Stimulated activated CD4-positive, alpha-beta T cell treated with anti-CD3 and anti-CD28 coated beads, Interleukin-2, amount 100 ng/mL, for 48 hours (primary cell): ENCODE results near the gene LARP4B.
"Not testable (repeated sequence)": the region's sequence is repeated elsewhere in the genome, so short reads cannot be mapped to it uniquely, and the experiment has no call there.

ENCODE experiments used
- DNase-seq, 2 donors: peaks; one replicate each; pipeline ENCODE4 v3.0.0-alpha.2; 2020

Gene LARP4B

DNA sequence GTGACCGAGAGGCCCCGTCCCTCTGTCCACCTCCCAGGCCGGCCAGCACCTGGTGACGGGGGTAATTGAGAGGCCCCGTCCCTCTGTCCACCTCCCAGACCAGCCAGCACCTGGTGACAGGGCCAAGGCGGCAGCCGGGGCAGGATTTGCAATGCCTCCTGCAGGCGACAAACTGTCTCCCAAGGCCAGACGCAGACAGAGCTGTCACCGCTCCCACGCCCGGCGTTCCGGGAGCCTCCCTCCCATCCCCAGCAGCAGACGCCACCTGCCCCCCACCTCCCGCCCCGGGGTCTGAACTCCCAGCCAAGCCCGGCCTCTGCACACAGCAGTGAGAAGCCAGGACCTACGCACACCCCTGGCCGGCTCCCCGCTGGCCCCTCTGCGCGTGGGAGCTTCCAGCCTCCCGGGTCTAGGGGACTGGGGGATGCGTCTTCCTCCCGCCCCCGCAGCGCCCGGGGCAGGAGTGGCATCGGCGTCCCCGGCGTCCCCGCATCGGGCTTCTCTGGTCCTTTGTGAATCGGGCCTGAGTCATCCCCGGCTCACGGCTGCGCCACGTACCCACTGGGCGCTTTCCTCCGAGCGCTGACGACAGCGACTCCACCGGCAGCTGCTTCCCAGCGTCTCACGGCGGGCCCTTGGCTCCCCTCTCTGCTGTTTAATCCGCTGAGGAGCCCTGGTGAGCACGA is 147.0 kb downstream of the LARP4B start:
- DNase-seq = peak; percentile 58 to 70

DNA sequence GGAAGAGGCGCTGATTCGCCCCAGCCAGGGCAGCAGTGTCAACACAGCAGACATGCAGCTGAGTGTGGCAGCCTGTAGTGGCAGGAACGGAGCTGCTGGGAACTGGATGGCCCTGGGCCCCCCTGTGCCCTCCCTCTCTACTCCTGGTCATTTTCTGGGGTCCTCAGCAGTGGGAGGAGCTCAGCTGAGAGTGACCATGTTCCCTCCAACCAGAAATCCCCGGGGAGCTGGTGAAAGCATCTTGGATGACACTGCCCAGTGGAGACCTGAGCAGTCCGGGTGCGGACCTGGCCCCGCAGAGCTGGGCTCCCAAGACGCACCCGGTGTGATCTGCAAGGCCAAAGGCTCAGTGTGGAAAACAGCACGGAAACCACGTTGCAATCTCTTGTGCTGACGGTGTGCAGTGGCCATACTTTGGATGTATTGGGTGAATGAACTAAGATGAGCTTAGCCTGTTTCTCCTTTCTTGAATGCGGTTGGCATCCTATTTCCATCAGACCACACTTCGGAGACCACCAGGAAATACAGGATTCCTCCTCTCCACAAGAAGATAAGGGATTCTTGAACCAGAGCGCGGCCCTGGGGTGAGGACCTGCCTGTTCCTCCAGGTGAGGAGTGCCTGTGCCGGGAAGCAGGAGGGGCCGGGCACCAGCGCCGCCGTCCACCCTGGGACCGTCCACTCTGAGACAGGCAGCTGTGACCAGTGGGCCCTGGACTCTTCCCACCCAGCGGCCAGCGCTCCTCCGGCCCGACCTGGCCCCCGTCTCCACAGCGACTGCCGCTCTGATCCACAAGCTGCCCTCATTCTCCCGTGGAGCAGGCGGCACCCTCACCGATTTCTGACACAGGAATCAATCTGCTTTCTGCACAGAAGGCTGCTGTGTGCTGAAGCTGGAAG is 148.5 kb downstream of the LARP4B start:
- no peak for DNase-seq

DNA sequence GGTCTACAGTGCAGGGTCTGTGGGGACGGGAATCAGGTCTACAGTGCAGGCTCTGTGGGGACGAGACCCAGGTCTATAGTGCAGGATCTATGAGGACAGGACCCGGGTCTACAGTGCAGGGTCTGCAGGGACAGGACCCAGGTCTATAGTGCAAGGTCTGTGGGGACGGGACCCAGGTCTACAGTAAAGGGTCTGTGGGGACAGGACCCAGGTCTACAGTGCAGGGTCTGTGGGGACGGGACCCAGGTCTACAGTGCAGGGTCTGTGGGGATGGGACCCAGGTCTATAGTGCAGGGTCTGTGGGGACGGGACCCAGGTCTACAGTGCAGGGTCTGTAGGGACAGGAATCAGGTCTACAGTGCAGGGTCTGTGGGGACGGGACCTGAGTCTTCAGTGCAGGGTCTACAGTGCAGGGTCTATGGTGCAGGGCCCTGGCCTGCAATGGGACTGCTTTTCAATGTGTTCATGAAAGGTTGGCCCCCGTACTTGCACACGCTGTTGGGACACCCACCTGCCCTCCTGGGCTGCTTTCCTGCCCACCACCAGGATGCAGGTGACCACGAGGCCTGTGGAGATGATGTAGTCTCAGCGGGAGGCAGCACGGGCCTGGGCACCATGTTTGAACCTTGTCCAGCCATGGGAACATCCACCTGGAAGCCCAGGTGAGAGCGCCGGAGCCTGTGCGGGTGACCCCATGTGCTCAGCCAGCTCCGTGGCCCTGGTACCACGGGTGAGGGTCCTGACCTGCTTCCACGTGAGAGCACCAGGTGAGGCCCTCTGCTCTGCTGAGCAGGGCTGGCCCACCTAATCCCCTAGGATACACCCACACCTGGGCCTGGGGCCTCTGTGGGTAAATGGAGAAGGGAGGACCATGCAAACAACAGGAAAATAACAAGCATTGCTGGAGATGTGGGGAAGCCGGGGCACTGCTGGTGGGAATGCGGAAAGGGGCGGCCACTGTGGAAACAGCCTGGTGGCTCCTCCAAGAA is 150.7 kb downstream of the LARP4B start:
- no peak for DNase-seq

DNA sequence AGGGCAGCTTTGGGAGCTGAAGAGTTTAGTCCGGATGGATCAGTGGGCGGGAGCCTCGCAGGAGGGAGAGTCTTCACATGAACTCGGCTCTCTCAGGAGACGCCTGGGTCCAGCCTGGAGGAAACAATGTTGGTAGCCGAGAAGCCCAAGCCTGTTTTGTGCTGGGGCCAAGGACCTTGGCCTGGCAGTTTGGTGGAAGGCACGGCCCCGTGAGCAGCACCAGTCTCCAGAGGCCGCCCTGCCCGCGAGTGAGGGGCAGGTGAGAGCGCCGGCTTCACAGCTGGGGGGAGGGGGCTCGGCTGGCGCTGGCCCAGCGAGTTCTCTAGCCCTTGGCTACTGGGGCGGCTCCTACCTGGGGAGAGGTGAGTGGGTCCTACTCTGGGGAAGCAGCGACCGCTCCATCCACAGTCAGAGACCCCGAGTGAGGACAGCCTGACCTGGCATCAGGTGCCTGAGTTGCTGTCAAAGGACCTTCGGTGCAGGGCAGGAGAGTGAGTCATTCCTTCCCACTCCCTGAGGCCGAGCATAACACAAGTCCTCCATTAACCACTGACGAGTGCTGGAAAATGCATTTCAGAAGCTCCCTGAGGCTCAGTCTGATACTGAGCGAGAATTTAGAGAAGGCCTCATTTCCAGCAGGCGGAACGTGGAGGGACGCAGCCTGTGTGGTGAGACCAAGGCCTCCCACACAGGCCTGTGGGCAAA is 152.7 kb downstream of the LARP4B start:
- DNase-seq = no peak

DNA sequence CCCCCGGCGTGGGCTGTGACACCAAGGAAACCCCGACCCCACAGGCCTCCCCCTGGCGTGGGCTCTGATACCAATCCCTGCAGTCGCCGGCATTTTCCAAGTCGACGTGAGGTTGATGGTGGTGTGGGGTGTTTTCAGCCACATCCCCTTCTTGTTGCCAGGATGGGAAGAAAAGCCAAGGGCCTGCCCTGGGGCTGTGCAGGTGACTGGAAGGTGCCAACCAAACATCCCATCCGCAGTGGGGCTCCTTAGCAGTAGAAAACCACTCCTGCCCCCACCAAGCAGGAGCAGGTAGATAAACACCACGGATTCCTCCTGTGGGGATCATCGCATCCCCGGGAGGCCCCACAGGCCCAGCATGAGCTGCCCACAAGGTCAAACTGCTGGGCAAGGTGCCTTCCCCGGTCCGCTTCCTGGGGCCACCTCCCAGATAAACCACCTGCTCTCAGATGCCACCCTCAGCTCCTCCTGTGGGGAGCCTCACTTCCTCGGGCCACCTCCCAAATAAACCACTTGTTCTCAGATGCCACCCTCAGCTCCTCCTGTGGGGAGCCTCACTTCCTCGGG is 153.5 kb downstream of the LARP4B start:
- DNase-seq = no peak

DNA sequence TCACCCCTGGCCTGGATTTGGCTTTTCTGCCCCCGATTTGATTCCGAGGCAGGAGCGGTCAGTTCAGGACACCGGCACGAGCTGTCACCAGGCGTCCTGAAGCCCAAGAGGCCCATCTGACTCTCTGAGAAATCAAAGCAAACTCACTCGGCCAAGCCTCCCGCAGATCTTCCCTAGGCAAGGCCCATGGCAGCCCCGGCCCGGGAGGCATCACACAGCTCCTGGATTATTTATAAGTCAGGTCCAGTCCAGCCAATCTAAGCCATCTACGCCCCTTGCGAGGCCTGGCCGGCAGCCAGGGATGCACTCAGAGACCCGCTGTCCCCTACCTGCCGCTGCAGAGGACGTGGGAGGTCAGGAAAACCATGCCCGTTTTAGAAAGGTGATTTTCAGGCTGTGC is 154.7 kb downstream of the LARP4B start:
- no peak for DNase-seq

DNA sequence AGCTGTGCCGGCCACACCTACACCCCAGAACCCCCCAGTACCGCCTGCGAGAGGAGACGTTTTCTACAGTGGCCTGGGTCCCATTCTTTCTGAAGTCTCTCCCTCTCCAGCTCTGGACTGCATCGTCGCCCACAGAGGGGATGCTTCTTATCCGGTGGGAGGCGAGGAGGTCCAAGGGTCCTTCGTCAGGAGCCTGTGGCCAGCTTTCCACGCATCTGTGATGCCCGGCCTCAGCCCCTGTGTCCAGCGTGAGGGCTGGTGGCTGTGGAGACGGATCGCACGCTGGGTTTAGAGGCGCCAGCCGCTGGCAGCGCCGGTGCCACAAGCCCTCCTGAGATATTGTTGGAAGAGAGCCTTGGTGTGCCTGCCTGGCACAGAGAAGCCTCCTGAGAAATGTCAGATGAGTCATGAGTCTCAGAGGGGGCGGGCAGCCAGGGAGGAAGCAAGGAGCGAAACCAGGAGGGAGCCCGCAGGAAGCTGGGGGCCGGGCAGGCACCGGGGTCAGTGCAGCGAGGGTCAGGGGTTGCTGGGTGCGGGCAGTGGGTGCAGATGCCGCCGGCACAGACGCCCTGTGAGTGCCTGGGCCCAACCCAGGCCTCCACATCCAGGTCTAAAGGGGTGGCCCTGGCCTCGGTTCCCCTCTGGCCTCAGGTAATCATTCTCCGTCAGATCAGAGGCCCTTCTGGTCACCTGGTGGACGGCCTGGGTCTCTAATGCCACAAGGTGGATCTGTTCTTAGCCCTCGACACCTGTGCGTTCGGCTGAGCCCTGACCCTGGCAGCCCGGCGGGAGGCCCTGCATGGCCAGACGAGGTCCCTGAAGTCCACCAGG is 156.0 kb downstream of the LARP4B start:
- DNase-seq = no peak

DNA sequence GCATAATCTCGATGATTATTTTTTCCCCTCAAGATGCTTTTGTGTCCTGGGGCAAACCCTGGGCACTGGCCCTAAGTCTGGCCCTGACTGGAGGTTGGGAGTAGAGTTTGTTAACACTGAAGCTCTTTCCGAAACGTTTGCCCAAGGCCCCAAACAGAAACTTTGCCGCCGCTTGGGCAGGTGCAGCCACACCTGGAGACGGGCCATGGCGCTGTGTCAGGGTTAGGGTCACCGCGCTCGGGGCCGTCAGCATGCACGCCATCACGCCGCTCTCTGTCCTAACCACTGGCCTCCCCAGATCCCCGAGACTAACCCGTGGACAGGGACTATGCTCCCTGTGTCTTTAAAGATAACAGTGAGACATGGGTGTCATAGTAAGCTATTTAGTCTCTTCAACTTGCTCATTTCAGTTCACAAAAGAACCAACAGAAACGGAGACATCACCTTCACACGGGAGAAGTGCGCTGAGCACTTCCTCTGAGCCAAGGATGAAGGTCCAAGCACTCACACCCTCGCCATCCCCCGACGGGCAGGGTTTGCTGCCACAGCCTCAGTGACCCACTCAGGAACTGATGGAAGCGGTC is 156.8 kb downstream of the LARP4B start:
- no peak for DNase-seq

DNA sequence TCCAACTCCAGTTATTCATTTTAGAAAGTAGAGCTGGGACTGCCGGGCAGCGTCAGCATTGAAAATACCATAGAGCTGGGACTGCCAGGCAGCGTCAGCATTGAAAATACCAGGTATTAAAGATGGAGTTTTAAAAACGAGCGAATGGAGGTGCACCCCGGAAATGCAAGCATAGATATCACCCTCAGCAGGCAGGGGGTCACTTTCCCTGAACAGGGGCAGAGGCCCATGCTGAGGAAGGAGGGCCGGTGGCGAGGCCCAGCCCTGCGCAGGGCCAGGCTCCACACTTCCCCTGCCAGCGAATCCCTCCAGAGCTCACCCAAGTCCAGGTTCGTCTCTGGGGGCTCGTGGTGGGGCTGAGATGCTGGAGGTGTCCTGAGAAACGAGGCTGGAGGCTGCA is 157.3 kb downstream of the LARP4B start:
- no peak for DNase-seq

DNA sequence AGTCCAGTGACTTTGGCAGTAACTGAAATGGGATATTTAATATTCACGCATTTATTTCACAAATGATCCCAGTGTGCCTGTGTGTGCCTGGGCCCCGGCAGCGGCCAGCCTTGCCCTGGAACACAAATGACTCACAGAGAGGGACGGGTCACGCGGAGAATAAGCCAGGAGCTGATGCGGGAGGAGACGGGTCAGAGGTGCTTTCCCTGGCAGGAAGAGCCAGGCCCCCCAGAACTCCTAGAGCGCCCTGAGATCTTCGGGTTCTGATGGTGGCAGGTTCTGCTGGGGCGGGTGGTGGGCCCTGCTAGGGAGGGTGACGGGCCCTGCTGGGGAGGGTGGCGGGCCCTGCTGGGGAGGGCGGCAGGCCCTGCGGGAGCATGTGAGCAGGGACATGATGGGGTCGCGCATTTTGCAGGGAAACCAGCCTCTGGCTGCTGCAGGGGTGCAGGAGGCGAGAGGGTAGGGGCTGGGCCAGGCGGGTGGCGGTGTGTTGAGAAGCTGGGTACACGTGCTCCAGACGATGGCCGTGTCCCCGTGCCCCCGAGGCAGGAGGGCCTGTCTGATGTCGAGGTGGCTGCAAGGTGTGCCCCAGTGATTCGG is 157.8 kb downstream of the LARP4B start:
- no peak for DNase-seq

DNA sequence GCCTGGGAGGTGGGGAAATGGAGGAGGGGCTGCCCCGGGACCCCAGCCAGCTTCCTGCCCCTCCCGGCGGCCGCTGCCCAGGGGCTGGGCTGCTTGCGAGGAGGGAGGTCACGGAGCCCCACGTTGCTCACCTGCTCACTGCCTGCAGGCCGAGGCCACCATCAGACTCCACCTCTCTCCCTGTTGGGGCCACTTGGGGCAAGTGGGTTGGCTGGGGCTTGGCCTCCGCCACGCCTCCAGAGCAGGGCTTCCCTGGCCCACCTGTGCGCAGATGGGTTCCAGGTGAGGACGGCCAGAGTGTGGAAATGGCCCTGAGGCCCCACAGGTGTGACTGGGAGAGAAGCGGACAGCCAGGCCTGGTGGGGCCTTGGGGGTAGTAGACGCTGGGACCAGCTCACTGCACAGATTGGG is 159.3 kb downstream of the LARP4B start:
- DNase-seq = no peak

DNA sequence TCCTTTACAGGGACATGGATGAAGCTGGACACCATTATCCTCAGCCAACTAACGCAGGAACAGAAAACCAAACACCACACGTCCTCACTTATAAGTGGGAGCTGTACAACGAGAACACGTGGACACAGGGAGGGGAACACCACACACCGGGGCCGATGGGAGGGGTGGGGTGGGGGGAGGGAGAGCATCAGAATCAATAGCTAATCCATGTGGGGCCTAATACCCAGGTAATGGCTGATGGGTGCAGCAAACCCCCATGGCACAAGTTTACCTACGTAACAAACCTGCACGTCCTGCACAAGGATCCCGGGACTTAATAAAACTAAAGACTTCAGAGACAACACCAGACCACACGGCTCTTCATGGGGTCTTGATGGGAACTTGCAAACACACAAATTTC is 159.9 kb downstream of the LARP4B start:
- no peak for DNase-seq

DNA sequence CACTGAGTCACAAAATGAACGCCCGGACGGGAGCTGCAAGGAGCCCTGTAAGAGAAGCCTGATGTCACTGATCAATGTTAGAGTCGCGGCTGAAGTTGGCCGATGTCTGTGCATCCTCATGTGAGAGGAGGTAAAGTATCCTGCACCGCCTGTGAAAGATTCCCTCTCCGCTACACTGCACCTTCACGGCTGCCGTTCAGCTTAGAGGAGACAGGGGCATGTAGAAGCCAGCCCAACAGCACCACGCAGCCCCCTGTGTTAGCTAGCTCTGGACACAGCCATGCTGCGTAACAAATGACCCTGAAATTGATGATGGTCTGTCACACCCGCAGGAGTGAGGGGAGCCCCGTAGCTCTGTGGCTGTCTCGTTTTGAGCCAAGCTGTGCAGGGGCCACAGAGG is 160.5 kb downstream of the LARP4B start:
- no peak for DNase-seq

DNA sequence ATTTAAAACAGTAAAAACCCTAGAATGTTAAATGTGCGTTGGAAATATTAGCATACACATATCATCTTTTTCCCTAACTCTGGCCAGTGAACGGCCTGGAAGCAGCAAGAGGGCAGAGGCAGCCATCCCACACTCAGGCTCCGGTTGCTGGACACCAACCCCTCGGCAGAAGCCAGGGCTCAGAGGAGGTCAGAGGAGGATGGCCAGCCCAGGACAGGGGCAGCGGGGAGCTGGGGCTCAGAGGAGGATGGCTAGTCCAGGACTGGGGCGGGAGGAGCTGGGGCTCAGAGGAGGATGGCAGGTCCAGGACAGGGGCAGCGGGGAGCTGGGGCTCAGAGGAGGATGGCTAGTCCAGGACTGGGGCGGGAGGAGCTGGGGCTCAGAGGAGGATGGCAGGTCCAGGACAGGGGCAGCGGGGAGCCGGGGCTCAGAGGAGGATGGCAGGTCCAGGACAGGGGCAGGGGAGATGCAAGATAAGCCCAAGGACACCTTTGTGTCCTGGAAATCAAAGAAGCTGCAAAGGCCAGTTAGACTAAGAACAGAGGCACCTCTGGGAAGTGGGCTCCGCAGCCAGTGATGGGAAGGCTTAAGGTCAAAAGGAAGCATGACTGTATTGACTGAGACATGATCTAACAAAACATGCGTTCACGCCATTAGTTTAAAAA is 161.3 kb downstream of the LARP4B start:
- DNase-seq = not testable (repeated sequence)

DNA sequence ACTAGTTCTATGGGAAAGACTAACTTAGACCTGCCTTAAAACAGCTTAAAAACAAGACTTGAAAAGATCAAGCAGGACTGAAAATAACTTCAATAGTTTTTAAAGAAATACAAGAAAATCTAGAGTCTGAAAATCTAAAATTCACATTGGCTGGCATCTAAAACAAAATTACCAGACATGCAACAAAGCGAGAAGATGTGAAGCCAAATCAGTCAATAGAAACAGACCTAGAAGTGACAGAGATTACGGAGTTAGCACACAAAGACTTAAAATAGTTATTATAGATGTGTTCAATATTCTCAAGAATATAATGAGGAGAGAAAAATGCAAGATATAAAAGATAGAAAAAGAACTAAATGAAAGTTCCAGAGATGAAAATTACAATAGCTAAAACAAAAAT is 163.7 kb downstream of the LARP4B start:
- no peak for DNase-seq

DNA sequence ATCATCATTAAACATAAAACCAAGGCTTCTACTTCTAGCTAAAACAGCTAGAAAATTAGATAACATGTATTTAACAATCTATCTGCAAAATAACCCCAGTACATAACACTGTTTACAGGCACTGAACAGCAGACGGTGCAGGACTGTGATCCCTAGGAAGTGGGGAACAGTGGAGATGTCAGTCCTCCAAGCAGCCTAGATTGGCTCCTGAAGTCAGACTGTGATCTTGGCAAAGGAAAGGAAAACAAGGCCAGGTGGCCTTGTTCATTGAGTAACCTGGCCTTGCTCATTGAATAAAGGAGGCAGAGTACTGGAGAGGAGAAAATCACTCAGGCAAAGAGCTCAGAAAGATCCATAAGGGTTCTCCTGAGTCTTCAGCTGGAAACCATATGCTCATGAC is 164.3 kb downstream of the LARP4B start:
- DNase-seq = no peak

DNA sequence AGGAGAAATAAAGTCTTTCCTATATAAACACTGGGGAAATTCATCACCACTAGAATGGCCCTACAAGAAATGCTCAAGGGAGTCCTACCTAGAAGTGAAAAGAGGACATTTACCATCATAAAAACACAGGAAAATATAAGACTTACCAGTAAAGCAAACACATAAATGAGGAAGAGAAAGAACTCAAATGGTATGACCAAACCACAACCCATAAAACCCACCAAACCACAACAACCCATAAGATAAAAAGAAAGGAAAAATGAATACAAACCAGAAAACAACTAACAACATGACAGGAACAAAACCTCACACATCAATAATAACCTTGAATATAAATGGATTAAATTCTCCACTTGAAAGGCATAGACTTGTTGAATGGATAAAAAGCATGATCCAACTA is 170.1 kb downstream of the LARP4B start:
- no peak for DNase-seq

DNA sequence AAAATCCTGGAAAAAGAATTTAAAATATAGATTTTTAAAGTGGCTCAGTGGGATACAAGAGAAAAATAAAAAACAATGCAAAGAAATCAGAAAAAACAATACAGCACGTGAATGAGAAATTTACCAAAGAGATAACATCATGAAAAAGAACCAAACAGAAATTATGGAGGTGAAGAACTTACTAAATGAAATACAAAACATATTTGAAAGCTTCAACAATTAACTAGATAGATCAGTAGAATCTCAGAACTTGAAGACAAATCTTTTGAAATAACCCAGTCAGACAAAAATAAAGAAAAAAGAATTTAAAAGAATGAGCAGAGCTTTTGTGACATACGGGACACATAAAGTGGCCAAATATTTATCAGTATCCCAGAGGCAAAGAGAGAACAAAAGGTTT is 170.9 kb downstream of the LARP4B start:
- no peak for DNase-seq

DNA sequence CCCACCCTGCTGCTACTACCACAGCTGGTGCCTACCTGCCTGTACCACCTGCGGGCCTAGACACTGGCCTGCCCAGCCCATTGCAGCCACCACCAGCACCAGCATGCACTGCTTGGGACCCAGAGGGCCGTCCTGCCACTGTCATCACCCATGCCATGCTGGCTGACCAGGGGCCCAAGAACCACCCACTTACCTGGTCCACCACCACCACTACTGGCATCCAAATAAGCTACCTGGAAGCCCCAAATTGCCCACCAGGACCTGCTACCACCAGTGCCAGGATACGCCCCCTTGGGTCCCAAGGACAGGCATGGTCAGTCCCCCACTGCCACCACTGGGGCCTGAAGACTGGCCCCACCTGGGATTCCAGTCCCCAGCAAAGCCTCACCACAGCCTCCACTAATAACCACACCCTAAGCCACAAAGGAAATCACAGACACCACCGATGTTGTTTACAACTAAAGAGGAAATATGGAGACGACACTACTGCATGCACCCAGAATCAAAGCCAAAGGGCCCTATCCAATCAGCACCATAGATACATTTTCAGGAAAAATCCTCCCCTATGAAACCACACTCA is 171.5 kb downstream of the LARP4B start:
- no peak for DNase-seq
